ENCODE data around the gene OCIAD1.
"Not testable (repeated sequence)": the region's sequence is repeated elsewhere in the genome, so short reads cannot be mapped to it uniquely, and the experiment has no call there.

The OCIAD1 gene, protein sequence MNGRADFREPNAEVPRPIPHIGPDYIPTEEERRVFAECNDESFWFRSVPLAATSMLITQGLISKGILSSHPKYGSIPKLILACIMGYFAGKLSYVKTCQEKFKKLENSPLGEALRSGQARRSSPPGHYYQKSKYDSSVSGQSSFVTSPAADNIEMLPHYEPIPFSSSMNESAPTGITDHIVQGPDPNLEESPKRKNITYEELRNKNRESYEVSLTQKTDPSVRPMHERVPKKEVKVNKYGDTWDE

DNA sequence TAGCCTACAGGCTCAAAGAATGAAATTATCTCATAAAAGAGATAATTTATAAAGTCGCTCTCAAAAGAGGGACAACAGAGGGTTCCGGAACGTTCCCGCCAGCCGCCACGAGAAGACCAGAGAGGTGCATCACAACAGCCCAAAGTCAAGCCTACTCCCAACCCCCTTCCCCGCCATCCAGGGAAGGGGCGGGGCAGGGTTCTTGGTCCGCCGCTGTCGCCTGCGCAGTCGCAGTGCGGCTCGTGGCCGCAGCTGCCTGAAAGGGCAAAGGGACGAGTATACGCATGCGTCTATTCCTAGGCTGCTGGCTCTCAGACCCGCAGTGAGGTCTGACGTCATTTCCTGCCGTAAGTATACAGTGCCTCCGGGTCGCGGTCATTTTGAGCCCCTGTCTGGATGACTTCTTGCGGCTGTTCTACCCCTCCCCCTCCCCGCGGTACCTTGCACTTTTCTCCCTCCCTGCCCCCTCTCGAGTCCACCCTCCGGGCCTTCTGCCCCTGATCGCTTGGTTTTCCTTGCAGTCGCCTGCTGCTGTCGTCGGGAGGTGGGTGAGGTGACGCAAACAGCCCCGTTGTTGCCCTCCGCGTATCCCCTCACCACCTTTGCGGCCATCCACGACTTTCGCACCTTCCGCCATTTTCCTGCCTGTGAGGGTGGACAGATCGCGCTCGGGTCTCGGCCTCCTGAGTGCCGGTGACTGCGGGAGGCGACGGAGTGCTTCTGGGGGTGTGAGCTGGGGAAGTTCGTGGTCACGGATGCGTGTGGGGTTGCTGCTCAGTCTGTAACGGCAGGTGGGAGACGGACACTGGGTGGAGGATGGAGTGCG, at the start of gene OCIAD1:
TSS of gene OCIAD1 (plus strand) at position 383 of the 826 bp plus-strand sequence. CDS start 1,537 bp downstream, outside the sequence.
- DNase-seq (ENCODE audit: low read depth in 1 of 2, low spot score in 1 of 2), result peak; percentile 81 to 84

DNA sequence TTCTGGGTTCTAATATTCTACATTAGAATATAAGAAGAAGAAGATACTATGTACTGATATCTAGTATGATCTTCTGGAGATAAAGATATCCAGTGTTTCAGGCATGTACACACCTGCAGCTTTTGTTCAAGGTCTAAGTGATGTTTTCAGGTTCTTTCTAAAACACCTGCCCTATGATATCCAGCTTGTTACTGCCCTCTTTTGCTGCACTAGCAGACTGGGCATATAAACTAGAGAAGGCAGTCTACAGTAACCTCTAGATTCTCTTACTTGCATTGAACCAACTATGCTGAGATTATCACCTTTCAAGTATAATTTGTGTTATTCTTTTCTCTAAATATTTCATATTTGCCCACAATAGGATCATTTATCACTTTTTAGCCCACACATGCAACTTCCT, 48.9 kb upstream of the OCIAD1 start:
- no peak for DNase-seq (ENCODE audit: low read depth in 1 of 2, low spot score in 1 of 2)

DNA sequence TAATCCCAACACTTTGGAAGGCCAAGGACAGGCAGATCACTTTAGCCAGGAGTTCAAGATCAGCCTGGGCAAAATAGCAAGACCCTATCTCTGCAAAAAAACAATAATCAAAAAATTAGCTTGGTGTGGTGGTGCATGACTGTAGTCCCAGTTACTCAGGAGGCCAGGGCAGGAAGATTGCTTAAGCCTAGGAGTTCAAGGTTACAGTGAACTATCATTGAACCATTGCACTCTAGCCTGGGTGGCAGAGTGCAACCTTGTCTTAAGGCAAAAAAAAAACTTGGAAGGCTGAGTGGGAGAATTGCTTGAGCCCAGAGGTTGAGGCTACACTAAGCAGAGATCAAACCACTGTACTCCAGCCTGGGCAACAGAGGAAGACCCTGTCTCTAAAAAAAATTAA, 45.6 kb upstream of the OCIAD1 start:
- no peak for DNase-seq (ENCODE audit: low read depth in 1 of 2, low spot score in 1 of 2)

DNA sequence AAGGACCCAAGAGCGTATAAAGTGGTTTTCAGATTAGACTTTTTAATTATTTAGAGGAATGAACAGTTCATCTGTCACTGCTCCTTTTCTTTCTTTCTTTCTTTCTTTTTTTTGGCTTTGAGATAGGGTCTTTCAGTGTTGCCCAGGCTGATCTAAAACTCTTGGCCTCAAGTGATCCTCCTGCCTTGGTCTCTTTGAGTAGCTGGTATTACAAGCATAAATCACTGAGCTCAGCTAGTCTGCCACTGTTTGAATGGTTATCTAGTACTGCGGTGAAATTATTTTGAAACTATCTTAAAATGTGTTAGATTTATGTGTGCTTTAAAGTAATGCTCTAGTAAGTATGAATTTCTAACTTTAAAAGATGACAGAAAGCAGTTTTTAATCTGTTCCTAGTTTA, 44.3 kb upstream of the OCIAD1 start:
- no peak for DNase-seq (ENCODE audit: low read depth in 1 of 2, low spot score in 1 of 2)

DNA sequence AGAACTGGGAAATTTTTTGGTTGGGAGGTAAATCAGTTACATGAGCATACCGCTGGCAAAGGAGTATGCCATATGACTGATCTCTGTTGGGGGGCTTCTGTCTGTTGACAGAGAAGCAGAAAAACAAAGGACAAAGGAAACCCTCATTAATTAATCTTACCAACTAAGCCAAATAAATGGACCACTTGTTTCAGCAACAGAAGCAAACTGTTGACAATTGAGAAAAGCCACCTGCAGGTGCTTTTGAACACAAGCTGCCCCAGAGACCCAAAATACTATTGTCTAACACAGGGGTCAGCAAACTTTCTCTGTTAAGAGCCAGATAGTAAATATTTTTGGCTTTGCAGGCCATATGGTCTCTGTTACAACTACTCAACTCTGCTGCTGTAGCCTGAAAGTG, 43.8 kb upstream of the OCIAD1 start:
- DNase-seq (ENCODE audit: low read depth in 1 of 2, low spot score in 1 of 2), result no peak

DNA sequence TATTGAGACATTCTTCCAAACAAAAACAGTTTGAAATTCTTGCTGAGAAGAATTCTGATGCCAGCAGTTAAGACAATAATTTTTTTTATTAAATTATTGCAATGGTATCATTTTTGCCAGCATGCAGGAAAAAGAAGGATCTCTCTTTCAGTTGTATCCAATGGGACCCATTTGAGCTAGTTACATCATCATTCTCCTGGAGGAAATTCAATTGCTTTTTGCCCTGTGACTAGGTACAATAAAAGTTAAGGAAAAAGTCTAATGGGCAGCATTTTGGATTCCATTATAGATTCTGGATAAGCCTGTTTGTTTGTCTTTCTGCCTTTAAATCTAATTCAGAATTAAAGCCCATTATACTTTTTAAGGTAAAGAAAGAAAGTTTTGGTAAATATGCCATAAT, 40.3 kb upstream of the OCIAD1 start:
- DNase-seq (ENCODE audit: low read depth in 1 of 2, low spot score in 1 of 2), result no peak

DNA sequence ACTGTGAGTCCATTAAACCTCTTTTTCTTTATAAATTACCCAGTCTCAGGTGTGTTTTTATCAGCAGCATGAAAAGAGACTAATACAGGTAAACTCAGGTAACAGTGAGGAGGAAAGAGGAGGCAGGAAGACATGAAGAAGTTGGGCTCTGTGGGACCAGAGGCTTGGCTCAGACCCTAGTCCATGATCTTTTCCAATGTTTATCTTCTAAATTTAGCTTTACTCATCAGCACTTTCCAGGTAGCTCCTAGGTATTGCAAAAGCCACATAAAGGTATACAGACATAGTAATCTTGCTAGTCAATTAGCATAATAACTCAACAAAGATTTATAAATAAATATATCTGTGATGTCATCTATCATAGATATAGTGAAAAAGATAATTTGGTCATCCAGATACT, 39.6 kb upstream of the OCIAD1 start:
- DNase-seq (ENCODE audit: low read depth in 1 of 2, low spot score in 1 of 2), result no peak

DNA sequence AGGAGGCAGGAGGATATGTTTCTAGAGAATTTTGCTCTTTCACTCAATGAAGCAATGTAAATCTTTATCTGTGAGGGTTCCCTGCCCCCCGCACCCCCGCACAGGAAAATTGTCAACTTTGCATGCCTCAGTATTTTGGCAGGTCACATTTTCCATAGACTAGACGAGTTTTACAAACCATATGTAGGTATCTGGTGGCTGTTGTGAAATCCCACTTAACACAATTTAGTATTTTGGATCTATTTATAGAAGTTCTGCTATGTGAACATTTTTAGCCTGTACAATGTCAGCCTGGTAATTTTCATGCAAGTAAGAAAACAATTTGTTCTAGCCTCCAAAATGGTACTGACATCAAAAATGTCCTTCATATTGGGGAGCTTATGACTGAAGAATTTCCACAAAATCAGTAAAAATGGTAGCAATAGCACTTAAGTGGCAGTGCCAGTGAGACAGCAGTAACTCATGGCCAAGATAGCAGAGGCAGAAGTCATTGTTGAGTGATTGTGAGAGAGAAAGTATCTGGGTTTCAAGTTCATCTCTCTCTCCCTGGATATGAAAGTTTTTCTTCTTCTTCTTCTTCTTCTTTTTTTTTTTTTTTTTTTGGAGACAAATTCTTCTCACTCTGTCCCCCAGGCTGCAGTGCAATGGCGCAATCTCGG, 38.4 kb upstream of the OCIAD1 start:
- no peak for DNase-seq (ENCODE audit: low read depth in 1 of 2, low spot score in 1 of 2)

DNA sequence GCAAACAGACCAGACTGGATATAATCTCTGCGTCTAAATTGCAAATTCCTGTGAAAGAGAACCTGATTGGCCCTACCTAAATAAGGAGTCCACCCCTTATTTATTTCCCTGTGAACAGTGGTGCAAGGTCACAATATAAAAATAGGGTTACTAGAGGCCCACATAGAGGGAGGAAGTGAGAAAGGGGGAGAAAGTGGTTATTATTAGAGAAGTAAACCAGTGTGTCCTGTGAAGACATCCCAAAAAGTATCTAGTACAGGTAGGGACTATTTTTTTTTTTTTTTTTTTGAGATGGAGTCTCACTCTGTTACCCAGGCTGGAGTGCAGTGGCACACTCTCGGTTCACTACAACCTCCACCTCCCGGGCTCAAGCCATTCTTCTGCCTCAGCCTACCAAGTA, 35.8 kb upstream of the OCIAD1 start:
- DNase-seq (ENCODE audit: low read depth in 1 of 2, low spot score in 1 of 2), result no peak

DNA sequence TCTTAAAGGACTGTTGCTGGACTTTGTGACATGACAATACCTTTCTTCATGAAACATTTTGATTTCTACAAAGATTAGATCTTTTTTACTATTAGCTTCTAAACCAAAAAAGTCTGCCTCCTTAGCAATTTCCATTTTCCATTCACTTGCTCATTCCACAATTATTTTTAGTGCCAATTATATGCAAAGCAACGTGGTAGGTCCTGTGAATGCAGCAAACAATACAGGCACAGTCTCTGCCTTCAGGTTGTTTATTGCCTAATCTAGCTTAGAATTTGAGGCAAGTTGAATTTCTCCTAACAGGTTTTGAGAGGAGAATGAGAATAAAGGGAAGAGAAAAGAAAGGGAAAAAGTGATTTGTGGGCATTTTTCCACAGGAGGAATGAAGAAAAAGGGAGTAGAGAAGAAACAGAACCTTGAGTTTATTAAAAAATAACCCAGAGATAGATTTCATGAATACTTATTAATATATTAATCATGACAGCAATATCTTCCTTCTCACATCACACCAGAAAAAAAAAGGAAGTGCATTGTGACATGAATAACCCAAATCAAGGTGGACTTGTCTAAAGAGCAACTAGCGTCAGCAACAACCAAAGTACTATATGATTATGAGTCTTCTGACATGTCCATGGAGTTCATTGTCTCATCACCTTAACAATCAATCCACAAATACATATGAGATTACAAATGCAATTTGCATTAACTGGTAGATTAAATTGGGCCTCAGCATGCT, 34.5 kb upstream of the OCIAD1 start:
- no peak for DNase-seq (ENCODE audit: low read depth in 1 of 2, low spot score in 1 of 2)

DNA sequence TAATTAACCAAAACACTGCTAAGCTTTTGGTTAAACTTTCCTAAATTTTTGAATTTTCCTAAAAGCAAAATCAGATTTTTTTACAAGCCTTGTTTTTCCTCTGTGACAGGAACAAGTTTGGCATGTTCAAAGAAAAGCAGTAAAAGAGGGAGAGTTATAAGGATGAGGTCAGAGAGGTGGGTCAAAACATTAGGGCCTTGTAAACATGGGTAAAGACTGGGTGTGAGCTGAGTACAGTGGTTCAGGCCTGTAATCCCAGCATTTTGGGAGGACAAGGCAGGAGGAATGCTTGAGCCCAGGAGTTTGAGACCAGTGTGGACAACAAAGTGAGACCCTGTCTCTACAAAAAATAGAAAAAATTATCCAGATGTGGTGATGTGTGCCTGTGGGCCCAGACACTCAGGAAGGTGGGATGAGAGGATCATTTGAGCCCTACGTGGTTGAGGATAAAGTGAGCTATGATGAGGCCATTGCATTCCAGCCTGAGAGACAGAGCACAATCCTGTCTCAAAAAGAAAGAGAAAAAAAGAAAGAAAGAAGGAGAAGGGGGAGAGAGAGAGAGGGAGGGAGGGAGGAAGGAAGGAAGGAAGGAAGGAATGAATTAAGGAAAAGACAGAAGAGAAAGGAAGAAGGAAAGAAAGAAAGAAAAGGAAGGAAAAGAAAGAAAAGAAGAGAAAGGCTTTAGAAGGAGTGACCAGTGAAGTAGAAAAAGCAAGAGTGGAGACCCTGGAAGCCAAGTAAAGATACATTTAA, 33.8 kb upstream of the OCIAD1 start:
- DNase-seq (ENCODE audit: low read depth in 1 of 2, low spot score in 1 of 2), result no peak

DNA sequence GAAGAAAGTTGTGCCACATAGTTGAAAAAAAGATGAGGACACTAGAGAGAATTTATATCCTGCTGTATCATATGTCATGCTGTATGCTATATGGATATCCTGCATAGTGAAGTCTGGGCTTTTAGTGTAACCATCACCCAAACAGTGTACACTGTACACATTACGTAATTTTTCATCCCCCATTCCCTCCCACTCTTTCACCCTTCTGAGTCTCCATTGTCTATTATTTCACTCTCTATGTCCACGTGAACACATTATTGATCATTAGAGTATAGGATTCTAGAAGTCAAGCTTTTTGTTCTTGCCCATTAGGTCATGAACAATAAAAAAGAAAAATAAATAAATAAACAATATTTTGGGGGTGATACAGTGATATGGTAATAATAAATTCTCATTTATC, 32.8 kb upstream of the OCIAD1 start:
- DNase-seq (ENCODE audit: low read depth in 1 of 2, low spot score in 1 of 2), result no peak

DNA sequence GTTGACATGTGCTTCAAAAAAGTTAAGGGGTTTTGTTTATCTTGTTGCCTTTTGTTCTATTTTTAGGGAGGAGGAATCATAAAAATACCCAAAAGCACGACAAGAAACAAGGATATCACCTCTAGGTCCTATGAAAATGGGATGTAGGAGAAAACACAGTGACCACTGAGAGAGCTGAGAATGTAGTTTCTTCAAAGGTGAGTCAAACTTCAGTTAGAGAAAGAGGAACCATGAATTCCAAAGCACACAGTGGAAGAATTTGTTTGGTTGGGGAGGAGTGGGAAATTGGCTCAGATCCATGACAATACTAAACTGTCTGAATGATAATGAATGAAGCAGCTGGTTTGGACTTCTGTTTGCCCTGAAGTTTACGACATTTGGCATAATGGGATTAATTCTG, 31.7 kb upstream of the OCIAD1 start:
- no peak for DNase-seq (ENCODE audit: low read depth in 1 of 2, low spot score in 1 of 2)

DNA sequence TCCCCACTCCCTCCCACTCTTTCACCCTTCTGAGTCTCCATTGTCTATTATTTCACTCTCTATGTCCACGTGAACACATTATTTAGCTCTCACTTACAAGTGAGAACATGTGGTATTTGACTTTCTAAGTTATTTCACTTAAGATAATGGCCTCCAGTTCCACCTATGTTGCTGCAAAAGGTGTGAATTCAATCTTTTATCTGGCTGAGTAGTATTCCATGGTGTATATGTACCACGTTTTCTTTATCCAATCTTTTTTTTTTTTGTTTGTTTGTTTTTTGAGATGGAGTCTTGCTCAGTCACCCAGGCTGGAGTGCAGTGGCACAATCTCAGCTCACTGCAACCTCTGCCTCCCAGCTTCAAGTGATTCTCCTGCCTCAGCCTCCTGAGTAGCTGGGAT, 30.7 kb upstream of the OCIAD1 start:
- DNase-seq (ENCODE audit: low read depth in 1 of 2, low spot score in 1 of 2), result not testable (repeated sequence)

DNA sequence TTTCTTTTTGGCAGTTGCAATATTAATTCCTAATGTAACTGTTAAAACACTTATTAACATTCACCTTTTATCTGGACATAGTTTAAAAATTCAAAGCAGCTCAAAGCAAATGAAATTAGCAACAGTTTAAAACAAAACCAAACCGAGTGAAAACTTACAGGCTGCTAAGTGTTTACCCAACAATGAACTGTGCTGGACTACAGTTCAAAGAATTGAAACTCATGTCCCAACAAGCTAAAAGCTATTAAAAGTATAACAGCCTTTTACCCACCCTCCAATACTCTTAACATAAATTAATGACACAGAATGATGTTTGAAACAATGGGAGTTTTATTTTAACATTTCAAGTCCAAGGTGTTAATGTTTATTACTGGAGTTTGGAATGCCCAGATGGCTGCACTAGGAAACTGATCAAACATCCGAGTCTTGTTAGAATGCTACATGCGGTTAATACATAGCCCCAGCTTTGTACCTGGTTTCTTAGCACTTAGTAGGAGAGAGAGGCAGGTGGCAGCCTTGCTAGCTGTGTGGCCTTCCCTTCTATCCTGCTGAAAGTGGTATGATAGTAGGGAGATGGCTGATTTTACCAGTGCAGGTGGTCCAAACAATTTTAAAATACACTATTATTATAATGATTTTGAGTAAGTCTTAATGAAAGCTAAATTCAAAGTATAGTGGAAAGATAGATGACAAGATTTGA, 29.7 kb upstream of the OCIAD1 start:
- no peak for DNase-seq (ENCODE audit: low read depth in 1 of 2, low spot score in 1 of 2)

DNA sequence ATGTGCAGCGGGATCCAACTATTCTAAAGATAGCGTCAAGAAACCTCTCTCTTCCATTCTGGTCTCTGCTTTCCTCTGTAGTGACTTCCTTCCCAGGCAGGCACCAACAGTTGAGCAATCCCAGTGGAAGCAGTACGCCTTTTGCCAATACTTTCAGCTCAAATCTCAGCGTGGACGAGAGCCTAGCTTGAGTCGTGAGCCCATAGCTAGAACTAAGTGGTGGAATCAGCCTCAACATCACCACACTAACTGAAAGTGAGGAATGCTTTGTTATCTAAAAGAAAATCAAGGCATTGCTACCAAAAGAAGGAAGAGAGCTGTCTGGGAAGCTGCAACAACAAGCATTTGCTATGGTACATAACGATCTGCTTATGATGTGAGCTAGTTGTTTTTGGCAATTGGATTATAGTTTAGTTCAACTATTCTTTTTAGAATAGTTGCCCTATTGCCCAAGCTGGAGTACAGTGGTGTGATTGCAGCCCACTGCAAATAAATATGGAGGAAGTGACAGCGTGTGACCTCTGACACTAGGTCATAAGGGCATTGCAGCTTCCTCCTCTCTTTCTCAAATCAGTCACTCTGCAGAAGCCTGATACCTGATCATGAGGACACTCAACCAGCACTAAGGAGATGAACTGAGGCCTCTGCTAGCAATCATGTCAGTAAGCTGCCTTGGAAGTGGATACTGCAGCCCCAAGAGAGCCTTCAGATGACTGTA, 26.1 kb upstream of the OCIAD1 start:
- DNase-seq (ENCODE audit: low read depth in 1 of 2, low spot score in 1 of 2), result no peak

DNA sequence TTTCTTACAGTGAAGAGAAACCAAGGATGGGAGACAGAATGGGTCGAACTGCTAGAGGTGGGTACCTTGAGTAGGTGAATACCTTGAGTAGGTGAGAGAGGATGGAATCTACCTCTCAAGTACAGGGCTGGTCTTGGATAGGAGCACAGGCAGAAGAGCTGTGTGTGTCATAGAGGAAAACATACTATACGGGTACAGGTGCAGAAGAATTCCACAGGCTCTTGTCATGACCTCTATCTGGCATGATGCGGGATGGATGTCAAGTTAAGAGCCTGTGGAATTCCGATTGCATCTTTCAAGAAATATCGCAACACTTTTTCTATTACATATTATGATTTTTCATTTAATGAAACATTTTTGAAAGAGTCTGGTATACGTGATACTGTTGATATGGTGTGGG, 18.0 kb upstream of the OCIAD1 start:
- no peak for DNase-seq (ENCODE audit: low read depth in 1 of 2, low spot score in 1 of 2)

DNA sequence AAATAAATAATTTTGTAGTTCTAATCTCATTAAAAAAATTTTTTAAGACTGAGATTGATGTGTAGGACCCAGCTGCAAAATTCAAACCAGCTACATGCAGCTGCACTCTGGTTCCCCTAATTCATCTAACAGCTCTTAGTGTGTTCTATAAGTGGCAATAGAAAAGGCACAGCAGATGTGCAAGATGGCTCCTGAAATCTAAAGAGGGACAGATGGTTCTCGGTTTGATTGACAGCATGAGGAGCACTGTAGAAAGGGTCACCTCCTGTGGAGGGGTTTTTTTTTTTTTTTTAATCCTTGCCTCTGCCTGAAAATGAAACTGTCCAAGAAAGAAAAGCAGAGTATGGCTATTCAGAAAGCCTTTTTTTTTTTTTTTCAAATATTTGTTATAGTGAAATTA, 16.9 kb upstream of the OCIAD1 start:
- DNase-seq (ENCODE audit: low read depth in 1 of 2, low spot score in 1 of 2), result no peak

DNA sequence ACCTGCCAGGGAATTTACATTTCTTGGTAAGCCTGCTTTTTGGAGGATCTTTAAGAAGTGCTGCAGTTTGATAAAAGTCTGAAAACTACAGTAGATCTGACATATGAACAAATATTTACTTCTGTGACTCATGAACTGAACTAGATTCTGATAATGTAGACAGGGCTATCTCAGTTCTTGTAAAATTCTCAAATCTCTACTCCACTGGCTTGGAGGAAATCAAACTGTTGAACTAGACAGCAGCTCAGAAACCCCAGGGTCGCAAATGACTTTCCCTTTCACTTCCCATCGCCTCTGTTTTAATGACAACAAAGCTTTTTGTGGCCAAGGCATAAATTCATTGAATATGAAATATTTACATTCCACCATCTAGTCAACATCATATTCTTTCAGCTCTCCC, 15.4 kb upstream of the OCIAD1 start:
- DNase-seq (ENCODE audit: low read depth in 1 of 2, low spot score in 1 of 2), result no peak

DNA sequence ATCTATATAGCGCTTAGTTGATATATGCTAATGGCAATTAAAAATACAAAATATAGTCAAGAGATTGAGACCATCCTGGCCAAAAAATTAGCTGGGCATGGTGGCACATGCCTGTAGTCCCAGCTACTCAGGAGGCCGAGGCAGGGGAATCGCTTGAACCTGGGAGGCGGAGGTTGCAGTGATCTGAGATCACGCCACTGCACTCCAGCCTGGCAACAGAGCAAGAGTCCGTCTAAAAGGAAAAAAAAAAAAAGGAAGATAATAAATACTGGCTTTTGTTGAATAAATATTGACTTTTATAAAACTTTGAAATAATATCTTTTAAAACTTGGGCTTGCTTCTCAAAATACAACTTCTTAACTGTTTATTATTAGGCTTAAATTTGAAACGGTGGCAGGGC, 14.6 kb upstream of the OCIAD1 start:
- not testable (repeated sequence) for DNase-seq (ENCODE audit: low read depth in 1 of 2, low spot score in 1 of 2)

Data from stimulated activated CD4-positive, alpha-beta T cell treated with anti-CD3 and anti-CD28 coated beads, Interleukin-15, amount 100 ng/mL, for 1 hour (primary cell).